HL-60/S4 treated with retinoic acid at 250 ng/mL for 4 days and 3 days (cell line): ENCODE results near the gene ANXA3.
"Not testable (repeated sequence)": the region's sequence is repeated elsewhere in the genome, so short reads cannot be mapped to it uniquely, and the experiment has no call there.

Experiments
- in situ Hi-C: fragments of 300-500 bp; cut with MboI; formaldehyde crosslinking; loops from 2 replicates; pipeline ENCODE4 v1.7.0; 2022; ENCODE audit warnings: low sequenced_read_pairs

The ANXA3 gene

GRCh38 chr4:78543424-78544125 is 8.0 kb upstream of the ANXA3 start:
- in situ Hi-C loops, result no loop called here

GRCh38 chr4:78544678-78545077 is 6.9 kb upstream of the ANXA3 start:
- in situ Hi-C loops, result no loop called here

- in situ Hi-C loops, result no loop called here
Measured at GRCh38 chr4:78545275-78546246, 6.0 kb upstream of the ANXA3 start.

GRCh38 chr4:78547899-78548298 is 3.7 kb upstream of the ANXA3 start:
- in situ Hi-C loops, result not testable (repeated sequence)

GRCh38 chr4:78548889-78549288 is 2.7 kb upstream of the ANXA3 start:
- in situ Hi-C loops, result not testable (repeated sequence)

- in situ Hi-C loops, result no loop called here
Measured at GRCh38 chr4:78552389-78553042, 946 bp downstream of the ANXA3 start.

- in situ Hi-C loops, result no loop called here
Measured at GRCh38 chr4:78553043-78553396, 1.4 kb downstream of the ANXA3 start.

GRCh38 chr4:78553529-78554060 is 2.0 kb downstream of the ANXA3 start:
- in situ Hi-C loops, result no loop called here

GRCh38 chr4:78556665-78557064 is 5.1 kb downstream of the ANXA3 start:
- in situ Hi-C loops, result no loop called here

- in situ Hi-C loops, result no loop called here
Measured at GRCh38 chr4:78557841-78558240, 6.3 kb downstream of the ANXA3 start.

- in situ Hi-C loops, result no loop called here
Measured at GRCh38 chr4:78558410-78558809, 6.8 kb downstream of the ANXA3 start.

GRCh38 chr4:78560296-78560963 is 8.9 kb downstream of the ANXA3 start:
- in situ Hi-C loops, result no loop called here

GRCh38 chr4:78561677-78562076 is 10.1 kb downstream of the ANXA3 start:
- in situ Hi-C loops, result no loop called here

- in situ Hi-C loops, result no loop called here
Measured at GRCh38 chr4:78562687-78563086, 11.1 kb downstream of the ANXA3 start.

- in situ Hi-C loops, result no loop called here
Measured at GRCh38 chr4:78565971-78566372, 14.4 kb downstream of the ANXA3 start.

- in situ Hi-C loops, result no loop called here
Measured at GRCh38 chr4:78566834-78567499, 15.4 kb downstream of the ANXA3 start.

- in situ Hi-C loops, result no loop called here
Measured at GRCh38 chr4:78567500-78568060, 16.0 kb downstream of the ANXA3 start.

- in situ Hi-C loops, result no loop called here
Measured at GRCh38 chr4:78568640-78569305, 17.2 kb downstream of the ANXA3 start.

GRCh38 chr4:78569306-78569821 is 17.8 kb downstream of the ANXA3 start:
- in situ Hi-C loops, result no loop called here
